Measurements from ENCODE around the gene CNR2. TPM values are rescaled to one million over a fixed set of nuclear protein-coding genes. Genes with fewer than 3 reads are reported as not detected.
"Not testable (repeated sequence)": the region's sequence is repeated elsewhere in the genome, so short reads cannot be mapped to it uniquely, and the experiment has no call there.

The CNR2 gene
- total RNA-seq, 1 experiment from 2014 or later: not detected

DNA sequence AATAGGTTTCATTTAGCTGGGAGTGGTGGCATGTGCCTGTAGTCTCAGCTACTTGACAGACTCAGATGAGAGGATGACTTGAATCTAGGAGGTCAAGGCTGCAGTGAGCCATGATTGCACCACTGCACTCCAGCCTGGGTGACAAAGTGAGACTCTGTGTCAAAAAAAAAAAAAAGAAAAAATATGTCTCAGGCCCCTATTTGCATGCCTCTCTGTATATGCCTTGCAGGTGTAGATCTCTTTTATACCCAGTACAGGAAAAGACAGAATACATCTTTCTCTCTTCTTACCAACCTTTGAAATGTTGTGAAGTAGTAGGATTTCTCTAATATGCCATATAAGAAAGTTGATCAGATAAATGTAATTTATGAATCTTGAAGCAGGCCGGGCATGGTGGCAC, 6.4 kb downstream of the CNR2 start:
- Histone ChIP-seq H3K27me3 (peaks cover 8% of the 10 kb centered on the region), H3K27ac (no peak overlapping the region), H3K36me3 (no peaks in the 10 kb centered on the region), H3K4me1 (no peaks in the 10 kb centered on the region), H3K9me3 (replicated peaks) (no peaks in the 10 kb centered on the region), H3K4me3 (no peak overlapping the region)
- DNase-seq: no peak

DNA sequence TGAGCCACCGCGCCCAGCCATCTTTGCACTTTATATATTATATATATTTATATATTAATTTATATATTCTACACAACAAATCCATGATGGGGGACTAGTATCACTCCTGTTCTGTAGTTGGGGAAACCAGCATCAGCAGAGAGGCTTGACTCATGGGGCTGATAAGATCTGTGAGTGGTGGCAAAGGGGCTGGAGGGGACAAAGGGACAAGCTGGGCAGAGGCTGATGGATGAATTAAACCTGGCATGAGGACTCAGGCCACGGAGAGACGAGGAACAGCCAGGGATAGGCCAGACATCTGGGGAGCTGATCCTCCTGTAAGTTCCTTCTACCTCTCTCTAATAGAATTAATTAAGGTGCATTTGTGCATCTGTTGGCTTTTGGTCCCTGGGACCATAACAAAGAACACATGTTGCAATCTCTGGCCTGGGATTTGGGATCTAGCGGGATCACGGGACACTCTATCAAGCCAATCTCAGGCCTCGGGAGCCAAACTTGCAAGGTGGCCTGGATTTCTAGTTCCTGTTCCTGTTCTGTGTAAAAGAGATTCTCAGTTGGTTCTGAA, 7.6 kb downstream of the CNR2 start:
- H3K9me3 ChIP-seq (replicated peaks): no peaks in the 10 kb centered on the region
- H3K27me3 ChIP-seq: peaks cover 8% of the 10 kb centered on the region
- no peak overlapping the region for H3K27ac ChIP-seq
- H3K36me3 ChIP-seq: no peaks in the 10 kb centered on the region
- DNase-seq: no peak
- no peak overlapping the region for H3K4me3 ChIP-seq
- H3K4me1 ChIP-seq: no peaks in the 10 kb centered on the region

DNA sequence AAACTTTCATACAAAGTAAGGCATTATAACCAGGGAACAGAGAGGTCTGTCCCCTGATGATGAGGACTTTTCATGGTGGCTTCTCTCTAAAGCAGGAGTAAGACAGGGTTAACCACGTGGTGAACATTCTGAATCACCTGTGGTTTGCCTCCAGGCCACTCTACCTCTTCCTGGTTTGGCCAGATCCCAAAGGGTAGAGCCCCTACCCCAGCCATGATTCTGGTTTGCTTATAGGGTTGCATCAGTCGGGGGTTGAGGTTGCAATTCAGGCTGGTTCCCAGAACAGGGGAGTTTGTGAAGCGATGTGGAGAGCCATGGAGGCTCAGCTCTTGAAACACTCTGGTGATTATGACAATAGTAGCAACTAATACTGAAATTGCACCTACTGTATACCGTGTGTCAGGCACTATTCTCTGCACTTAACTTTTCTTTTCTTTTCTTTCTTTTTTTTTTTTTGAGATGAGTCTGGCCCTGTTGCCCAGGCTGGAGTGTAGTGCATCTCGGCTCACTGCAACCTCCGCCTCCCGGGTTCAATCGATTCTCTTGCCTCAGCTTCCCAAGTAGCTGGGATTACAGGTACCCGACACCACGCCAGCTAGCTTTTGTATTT, 8.3 kb downstream of the CNR2 start:
- H3K27ac ChIP-seq: no peak overlapping the region

DNA sequence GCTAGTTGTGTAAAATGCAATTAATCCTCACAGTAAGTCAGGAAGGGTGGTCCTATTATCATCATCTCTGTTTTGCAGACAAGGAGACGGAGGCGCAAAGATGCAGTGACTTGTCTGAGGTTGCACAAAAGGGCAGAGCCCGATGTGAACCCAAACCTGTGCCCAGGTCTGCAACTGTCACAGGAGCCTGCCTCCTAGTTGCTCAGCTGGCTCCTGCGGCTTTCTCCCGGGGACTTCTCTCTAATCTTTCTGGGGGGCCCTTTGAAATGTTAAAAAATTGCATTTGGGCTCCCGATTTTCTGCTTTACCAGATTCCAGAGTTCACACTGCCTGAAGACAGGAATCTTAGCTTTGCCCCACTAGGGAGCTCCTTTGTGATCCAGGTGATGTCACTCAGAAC, 9.4 kb downstream of the CNR2 start:
- peaks cover 8% of the 10 kb centered on the region; the same call in 1 of the 2 replicates for H3K27me3 ChIP-seq
- H3K36me3 ChIP-seq: no peaks in the 10 kb centered on the region
- no peak overlapping the region for H3K4me3 ChIP-seq
- no peaks in the 10 kb centered on the region for H3K4me1 ChIP-seq
- H3K9me3 ChIP-seq (replicated peaks): no peaks in the 10 kb centered on the region
- H3K27ac ChIP-seq: no peak overlapping the region
- DNase-seq: no peak

More for the DNA sequence above, 8.3 kb downstream of the CNR2 start:
- no peaks in the 10 kb centered on the region for H3K4me1 ChIP-seq
- no peak overlapping the region for H3K4me3 ChIP-seq
- no peak for DNase-seq
- no peaks in the 10 kb centered on the region for H3K36me3 ChIP-seq
- H3K27me3 ChIP-seq: peaks cover 8% of the 10 kb centered on the region
- no peaks in the 10 kb centered on the region for H3K9me3 ChIP-seq (replicated peaks)

GRCh38 chr1:23902321-23903278, 10.6 kb downstream of the CNR2 start:
- Histone ChIP-seq H3K36me3 (no peaks in the 10 kb centered on the region), H3K27me3 (peaks cover 3% of the 10 kb centered on the region; the same call in 1 of the 2 replicates), H3K4me3 (no peak overlapping the region), H3K27ac (no peak overlapping the region), H3K9me3 (replicated peaks) (no peaks in the 10 kb centered on the region), H3K4me1 (no peaks in the 10 kb centered on the region)
- no peak for DNase-seq

GRCh38 chr1:23900017-23900416, 13.1 kb downstream of the CNR2 start:
- H3K36me3 ChIP-seq; H3K27me3 ChIP-seq; H3K4me1 ChIP-seq; H3K9me3 ChIP-seq (replicated peaks); H3K4me3 ChIP-seq; DNase-seq; H3K27ac ChIP-seq: not testable (repeated sequence)

- Histone ChIP-seq H3K4me3 (no peak overlapping the region), H3K27ac (no peak overlapping the region), H3K36me3 (no peaks in the 10 kb centered on the region), H3K4me1 (no peaks in the 10 kb centered on the region), H3K9me3 (replicated peaks) (no peaks in the 10 kb centered on the region), H3K27me3 (peaks cover 3% of the 10 kb centered on the region; the same call in 1 of the 2 replicates)
- DNase-seq: no peak
These were observed 14.1 kb downstream of the CNR2 start for GRCh38 chr1:23899070-23899469.

GRCh38 chr1:23897083-23897482, 16.1 kb downstream of the CNR2 start:
- Histone ChIP-seq H3K36me3 (no peaks in the 10 kb centered on the region), H3K4me1 (no peaks in the 10 kb centered on the region), H3K27ac (no peak overlapping the region), H3K4me3 (no peak overlapping the region), H3K9me3 (replicated peaks) (no peaks in the 10 kb centered on the region), H3K27me3 (peaks cover 14% of the 10 kb centered on the region; the same call in 1 of the 2 replicates)
- DNase-seq: no peak

GRCh38 chr1:23896491-23896890, 16.7 kb downstream of the CNR2 start:
- no peaks in the 10 kb centered on the region for H3K4me1 ChIP-seq
- DNase-seq: no peak
- peaks cover 14% of the 10 kb centered on the region; the same call in 1 of the 2 replicates for H3K27me3 ChIP-seq
- no peaks in the 10 kb centered on the region for H3K36me3 ChIP-seq
- H3K9me3 ChIP-seq (replicated peaks): no peaks in the 10 kb centered on the region
- no peak overlapping the region for H3K27ac ChIP-seq
- no peak overlapping the region for H3K4me3 ChIP-seq

DNA sequence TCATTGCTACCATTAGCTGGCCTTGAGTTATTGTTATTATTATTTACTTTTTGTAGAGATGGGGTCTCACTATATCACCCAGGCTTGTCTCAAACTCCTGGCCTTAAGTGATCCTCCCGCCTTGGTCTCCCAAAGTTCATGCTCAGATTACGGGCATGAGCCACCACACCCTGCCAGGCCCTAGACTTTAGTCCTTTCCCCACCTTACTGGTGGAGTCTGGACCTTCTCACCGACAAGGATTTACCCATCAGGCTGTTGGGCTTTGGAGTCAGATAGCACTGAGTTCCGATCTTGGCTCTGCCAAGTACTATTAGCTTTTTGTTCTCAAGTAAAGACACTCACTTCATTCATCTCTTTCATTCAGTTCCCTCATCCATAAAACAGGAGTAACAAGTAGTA, 17.2 kb downstream of the CNR2 start:
- no peak overlapping the region for H3K27ac ChIP-seq
- H3K27me3 ChIP-seq: peaks cover 14% of the 10 kb centered on the region; the same call in 1 of the 2 replicates
- H3K36me3 ChIP-seq: no peaks in the 10 kb centered on the region
- no peaks in the 10 kb centered on the region for H3K9me3 ChIP-seq (replicated peaks)
- DNase-seq: no peak
- no peaks in the 10 kb centered on the region for H3K4me1 ChIP-seq
- H3K4me3 ChIP-seq: no peak overlapping the region

DNA sequence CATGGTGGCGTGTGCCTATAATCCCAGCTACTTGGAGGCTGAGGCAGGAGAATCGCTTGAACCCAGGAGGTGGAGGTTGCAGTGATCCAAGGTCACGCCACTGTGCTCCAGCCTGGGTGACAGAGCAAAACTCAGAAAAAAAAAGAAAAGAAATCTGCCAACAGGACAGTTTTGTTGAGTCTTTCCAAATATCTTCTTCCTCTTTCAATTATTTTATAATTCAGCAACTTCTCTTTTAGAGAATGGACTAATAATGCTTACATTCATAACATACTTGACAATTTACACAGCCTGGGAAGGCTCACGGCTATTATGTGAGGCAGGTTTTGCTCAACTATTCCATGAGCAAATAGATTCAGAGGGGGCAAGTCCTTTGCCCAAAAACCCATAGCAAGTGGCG, 18.1 kb downstream of the CNR2 start:
- Histone ChIP-seq H3K9me3 (replicated peaks) (no peaks in the 10 kb centered on the region), H3K36me3 (no peaks in the 10 kb centered on the region), H3K4me3 (no peak overlapping the region), H3K27ac (no peak overlapping the region), H3K27me3 (peaks cover 14% of the 10 kb centered on the region; the same call in 1 of the 2 replicates), H3K4me1 (no peaks in the 10 kb centered on the region)
- DNase-seq: no peak

GRCh38 chr1:23889074-23889473, 24.1 kb downstream of the CNR2 start:
- Histone ChIP-seq H3K4me3 (no peak overlapping the region), H3K9me3 (replicated peaks) (no peaks in the 10 kb centered on the region), H3K27ac (no peak overlapping the region), H3K27me3 (peaks cover 12% of the 10 kb centered on the region; the same call in 1 of the 2 replicates), H3K4me1 (no peaks in the 10 kb centered on the region), H3K36me3 (no peaks in the 10 kb centered on the region)
- DNase-seq: no peak

DNA sequence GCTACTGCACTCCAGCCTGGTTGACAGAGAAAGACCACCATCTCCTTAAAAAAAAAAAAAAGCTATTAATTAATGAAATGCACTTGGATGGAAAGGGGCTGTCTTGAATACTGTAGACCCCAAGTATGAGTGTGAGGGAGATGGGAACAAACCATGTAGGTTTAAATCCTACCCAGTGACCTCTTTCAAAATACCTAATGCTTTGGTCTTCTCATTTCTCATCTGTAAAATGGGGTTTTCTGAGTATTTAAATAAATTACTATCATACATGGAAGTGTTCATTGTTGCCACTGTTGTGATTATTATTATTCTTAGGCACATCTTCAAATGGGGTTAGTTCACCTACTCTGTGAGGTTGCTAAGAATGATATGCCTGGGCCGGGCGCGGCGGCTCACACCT, 27.9 kb downstream of the CNR2 start:
- no peak for DNase-seq
- no peak overlapping the region for H3K27ac ChIP-seq
- no peak overlapping the region for H3K4me3 ChIP-seq
- no peaks in the 10 kb centered on the region for H3K9me3 ChIP-seq (replicated peaks)
- H3K27me3 ChIP-seq: no peaks in the 10 kb centered on the region; the same call in 1 of the 2 replicates
- no peaks in the 10 kb centered on the region for H3K36me3 ChIP-seq
- no peaks in the 10 kb centered on the region for H3K4me1 ChIP-seq

- Histone ChIP-seq H3K4me3 (no peak overlapping the region), H3K27me3 (no peaks in the 10 kb centered on the region; the same call in 1 of the 2 replicates), H3K4me1 (no peaks in the 10 kb centered on the region), H3K27ac (no peak overlapping the region), H3K36me3 (no peaks in the 10 kb centered on the region), H3K9me3 (replicated peaks) (no peaks in the 10 kb centered on the region; the same call in 1 of the 2 replicates)
- DNase-seq: no peak
These were observed 30.4 kb downstream of the CNR2 start for GRCh38 chr1:23882746-23883145.

GRCh38 chr1:23879809-23880208, 33.4 kb downstream of the CNR2 start:
- no peak overlapping the region for H3K27ac ChIP-seq
- DNase-seq: no peak
- no peak overlapping the region for H3K4me3 ChIP-seq
- no peaks in the 10 kb centered on the region for H3K36me3 ChIP-seq
- H3K9me3 ChIP-seq (replicated peaks): no peaks in the 10 kb centered on the region; the same call in 1 of the 2 replicates
- H3K4me1 ChIP-seq: no peaks in the 10 kb centered on the region
- no peaks in the 10 kb centered on the region for H3K27me3 ChIP-seq

Data from SJCRH30 (cell line).